Type B pancreatic cell (in vitro differentiated cells): ENCODE results near the gene LPCAT1. TPM values are rescaled to one million over a fixed set of nuclear protein-coding genes. Genes with fewer than 3 reads are reported as not detected.
"Not testable (repeated sequence)": the region's sequence is repeated elsewhere in the genome, so short reads cannot be mapped to it uniquely, and the experiment has no call there.

Source experiments
- DNase-seq: peaks from one replicate; pipeline ENCODE4 v3.0.0; 2021; ENCODE audit warnings: mixed read lengths; ENCODE audit not compliant: unreplicated experiment; ENCODE audit errors: extremely low spot score
- H3K27ac Mint-ChIP-seq: 2 replicates; pipeline ENCODE4 v1.8.0; 2021; ENCODE audit warnings: mild to moderate bottlenecking, mixed read lengths
- H3K27me3 Mint-ChIP-seq: 2 replicates; pipeline ENCODE4 v1.8.0; 2021; ENCODE audit warnings: mixed read lengths
- H3K36me3 Mint-ChIP-seq: 2 replicates; pipeline ENCODE4 v1.8.0; 2021; ENCODE audit warnings: mixed read lengths
- H3K4me1 Mint-ChIP-seq: one replicate; pipeline ENCODE4 v1.8.0; 2021; ENCODE audit warnings: mixed read lengths; ENCODE audit not compliant: unreplicated experiment
- H3K4me3 Mint-ChIP-seq: 2 replicates; pipeline ENCODE4 v1.8.0; 2021; ENCODE audit warnings: mild to moderate bottlenecking, mixed read lengths
- H3K9me3 Mint-ChIP-seq: 2 replicates; pipeline ENCODE4 v1.8.0; 2021; ENCODE audit warnings: mixed read lengths
- total RNA-seq: library from RNA; stranded (reverse); gene quantifications from 2 replicates; pipeline ENCODE4 v1.2.1, GENCODE V29; 2021; ENCODE audit warnings: low replicate concordance
- TF ChIP-seq, protein P1 (sequence below): fragments of 200-600 bp; sonication (generic); conservative IDR thresholded peaks from 2 replicates; pipeline ENCODE4 v1.5.0; 2021; ENCODE audit warnings: antibody characterized with exemption, mild to moderate bottlenecking

Gene LPCAT1
- total RNA-seq, 1 donor from 2014 or later: 91.6 TPM

DNA sequence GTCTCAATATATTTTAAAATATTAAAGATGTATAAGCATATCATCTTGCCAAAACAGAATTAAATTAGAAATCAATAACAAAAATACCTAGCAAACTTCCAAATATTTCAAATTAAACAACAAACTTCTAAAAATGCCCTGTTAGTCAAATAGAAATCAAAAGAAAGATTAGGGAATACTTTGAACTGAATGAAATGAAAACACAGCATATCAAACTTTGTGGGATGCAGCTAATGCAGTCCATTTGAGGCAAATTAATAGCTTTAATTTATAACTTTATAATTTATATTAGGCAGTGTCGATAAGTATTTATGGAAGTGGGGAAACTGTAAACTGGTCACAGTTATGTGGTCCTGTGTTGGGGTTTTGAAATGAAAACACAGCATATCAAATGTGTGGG lies 95.7 kb downstream of the LPCAT1 start:
- Mint-ChIP-seq H3K4me3 (no peak overlapping the region), H3K4me1 (no peaks in the 10 kb centered on the region), H3K27me3 (peaks cover 17% of the 10 kb centered on the region), H3K9me3 (peaks cover 9% of the 10 kb centered on the region), H3K27ac (no peak overlapping the region), H3K36me3 (peaks cover 3% of the 10 kb centered on the region)
- TF ChIP-seq, protein P1, sequence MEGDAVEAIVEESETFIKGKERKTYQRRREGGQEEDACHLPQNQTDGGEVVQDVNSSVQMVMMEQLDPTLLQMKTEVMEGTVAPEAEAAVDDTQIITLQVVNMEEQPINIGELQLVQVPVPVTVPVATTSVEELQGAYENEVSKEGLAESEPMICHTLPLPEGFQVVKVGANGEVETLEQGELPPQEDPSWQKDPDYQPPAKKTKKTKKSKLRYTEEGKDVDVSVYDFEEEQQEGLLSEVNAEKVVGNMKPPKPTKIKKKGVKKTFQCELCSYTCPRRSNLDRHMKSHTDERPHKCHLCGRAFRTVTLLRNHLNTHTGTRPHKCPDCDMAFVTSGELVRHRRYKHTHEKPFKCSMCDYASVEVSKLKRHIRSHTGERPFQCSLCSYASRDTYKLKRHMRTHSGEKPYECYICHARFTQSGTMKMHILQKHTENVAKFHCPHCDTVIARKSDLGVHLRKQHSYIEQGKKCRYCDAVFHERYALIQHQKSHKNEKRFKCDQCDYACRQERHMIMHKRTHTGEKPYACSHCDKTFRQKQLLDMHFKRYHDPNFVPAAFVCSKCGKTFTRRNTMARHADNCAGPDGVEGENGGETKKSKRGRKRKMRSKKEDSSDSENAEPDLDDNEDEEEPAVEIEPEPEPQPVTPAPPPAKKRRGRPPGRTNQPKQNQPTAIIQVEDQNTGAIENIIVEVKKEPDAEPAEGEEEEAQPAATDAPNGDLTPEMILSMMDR: no peak
- no peak for DNase-seq

DNA sequence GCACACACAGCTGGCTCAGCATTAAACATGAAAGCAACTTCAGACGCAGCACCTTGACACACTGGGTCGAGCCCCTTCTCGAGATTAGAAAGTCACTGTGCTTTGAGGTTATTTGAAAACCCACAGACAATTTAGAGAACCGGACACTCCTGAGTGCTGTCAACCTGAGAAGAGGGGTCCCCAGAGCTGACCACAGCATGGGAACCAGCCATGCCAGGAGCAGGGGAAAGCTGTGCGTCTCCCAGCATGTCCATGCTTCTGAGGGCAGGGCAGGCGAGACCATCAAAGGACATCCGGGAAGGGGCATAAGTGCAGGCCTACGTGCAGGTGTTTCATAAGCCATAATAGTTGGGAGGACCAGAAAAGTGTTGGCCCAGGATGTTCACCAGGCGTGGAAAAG lies 99.0 kb downstream of the LPCAT1 start:
- Mint-ChIP-seq H3K4me3 (no peak overlapping the region), H3K27ac (no peak overlapping the region), H3K9me3 (peaks cover 9% of the 10 kb centered on the region), H3K27me3 (peaks cover 17% of the 10 kb centered on the region), H3K36me3 (peaks cover 3% of the 10 kb centered on the region), H3K4me1 (no peaks in the 10 kb centered on the region)
- TF ChIP-seq, protein P1: no peak
- DNase-seq: no peak

DNA sequence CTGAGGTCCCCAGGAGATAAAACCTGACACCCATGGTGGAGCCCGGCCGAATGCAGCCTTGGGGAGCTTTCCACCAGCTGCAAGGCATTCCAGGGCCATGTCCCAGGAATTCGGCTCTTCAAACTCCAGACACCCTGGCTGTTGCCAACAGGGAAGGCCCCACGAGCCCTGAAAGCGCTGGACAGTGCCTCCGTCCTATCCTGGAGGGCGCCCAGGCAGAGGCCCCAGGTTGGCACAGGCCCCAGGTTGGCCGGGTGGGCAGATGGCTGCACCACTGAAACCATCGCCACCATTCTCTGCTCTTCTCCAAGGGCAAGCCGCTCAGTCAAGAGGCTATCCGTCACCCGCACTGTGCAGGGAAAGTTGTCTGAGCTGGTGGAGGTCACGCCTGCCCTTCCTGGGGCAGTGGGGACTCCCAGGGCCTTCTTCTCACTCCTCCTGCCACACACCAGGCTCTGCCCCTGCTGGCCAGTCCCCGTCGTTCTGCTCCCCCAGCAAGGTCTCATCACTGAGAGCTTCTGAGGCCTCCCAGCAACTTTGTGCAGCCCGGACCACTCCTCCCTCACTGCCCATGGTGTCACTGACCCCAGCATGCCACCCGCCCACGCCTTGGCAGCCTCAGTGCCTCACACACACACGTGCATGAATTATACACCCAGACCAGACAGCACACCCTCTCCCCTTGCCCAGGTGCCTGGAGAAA lies 99.7 kb downstream of the LPCAT1 start:
- Mint-ChIP-seq H3K9me3 (peaks cover 9% of the 10 kb centered on the region), H3K27me3 (peaks cover 15% of the 10 kb centered on the region), H3K36me3 (no peaks in the 10 kb centered on the region), H3K4me3 (no peak overlapping the region), H3K27ac (no peak overlapping the region), H3K4me1 (no peaks in the 10 kb centered on the region)
- TF ChIP-seq, protein P1: no peak
- no peak for DNase-seq

DNA sequence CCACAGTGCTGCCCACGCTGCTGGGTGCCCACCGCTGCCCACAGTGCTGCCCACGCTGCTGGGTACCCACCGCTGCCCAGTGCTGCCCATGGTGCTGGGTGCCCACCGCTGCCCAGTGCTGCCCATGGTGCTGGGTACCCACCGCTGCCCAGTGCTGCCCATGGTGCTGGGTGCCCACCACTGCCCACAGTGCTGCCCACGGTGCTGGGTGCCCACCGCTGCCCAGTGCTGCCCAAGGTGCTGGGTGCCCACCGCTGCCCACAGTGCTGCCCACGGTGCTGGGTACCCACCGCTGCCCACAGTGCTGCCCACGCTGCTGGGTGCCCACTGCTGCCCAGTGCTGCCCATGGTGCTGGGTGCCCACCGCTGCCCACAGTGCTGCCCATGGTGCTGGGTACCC lies 101.2 kb downstream of the LPCAT1 start:
- H3K27ac Mint-ChIP-seq, H3K4me3 Mint-ChIP-seq, H3K36me3 Mint-ChIP-seq, DNase-seq, H3K4me1 Mint-ChIP-seq, H3K9me3 Mint-ChIP-seq: not testable (repeated sequence)
- H3K27me3 Mint-ChIP-seq: peaks cover 21% of the 10 kb centered on the region

DNA sequence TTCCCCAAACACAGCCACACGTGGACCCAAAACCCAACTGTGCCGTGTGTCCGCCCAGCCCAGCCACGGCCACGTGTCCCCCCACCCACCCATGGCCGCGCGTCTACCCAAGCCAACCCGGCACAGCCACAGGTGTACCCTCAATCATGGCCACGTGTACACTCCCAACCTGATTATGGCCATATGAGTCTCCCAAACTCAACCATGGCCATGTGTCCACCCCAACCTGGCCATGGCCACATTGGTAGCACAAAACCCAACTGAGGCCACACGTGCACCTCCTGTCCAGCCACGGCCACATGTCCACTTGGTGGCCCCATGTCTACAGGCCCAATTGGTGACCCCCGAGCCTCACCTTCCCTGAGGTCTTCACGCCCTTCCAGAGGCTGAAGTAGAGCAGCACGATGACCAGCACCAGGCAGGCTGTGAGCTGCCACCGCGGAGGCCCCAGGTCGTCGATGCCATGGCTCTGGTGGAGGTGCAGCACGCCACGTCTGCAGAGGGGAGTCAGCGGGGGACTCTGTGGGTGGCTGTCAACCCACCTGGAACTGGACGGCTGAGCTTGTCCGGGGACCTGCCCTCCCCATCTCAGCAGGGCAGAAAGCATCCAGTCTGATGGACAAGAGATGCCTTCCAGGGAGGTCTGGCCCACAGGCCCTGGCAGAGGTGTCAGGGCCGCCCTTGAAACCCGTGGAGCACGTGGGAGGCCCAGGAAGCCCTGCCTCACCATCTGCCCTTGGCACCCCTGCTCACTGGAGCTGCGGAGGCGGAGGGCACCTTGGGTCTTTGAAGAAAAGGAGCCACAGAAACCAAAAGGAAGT lies 102.0 kb downstream of the LPCAT1 start:
- Mint-ChIP-seq H3K4me3 (no peak overlapping the region), H3K9me3 (no peaks in the 10 kb centered on the region), H3K36me3 (no peaks in the 10 kb centered on the region), H3K27ac (no peak overlapping the region), H3K27me3 (peaks cover 24% of the 10 kb centered on the region), H3K4me1 (no peaks in the 10 kb centered on the region)
- TF ChIP-seq, protein P1: no peak
- no peak for DNase-seq
